Activated B cell treated with CpG ODN at 0.5 μM for 24 hours (primary cell): ENCODE results near the gene RELB. TPM values are rescaled to one million over a fixed set of nuclear protein-coding genes. Genes with fewer than 3 reads are reported as not detected.

Experiments used
- ATAC-seq: fragments of 200-7000 bp; cut with Tn5 transposase; one replicate; pipeline ENCODE4 v1.10.0; 2021; ENCODE audit warnings: low read depth, mild to moderate bottlenecking, moderate library complexity
- CTCF ChIA-PET: fragments of 350-600 bp; sonication (Branson Sonifier 250); formaldehyde crosslinking; loops from one replicate; lab custom pipeline; 2021; ENCODE audit warnings: antibody characterized with exemption; lab: Charles Lee
- POLR2A ChIA-PET: fragments of 350-600 bp; sonication (Branson Sonifier 250); formaldehyde crosslinking; loops from one replicate; lab custom pipeline; 2021; ENCODE audit warnings: antibody characterized with exemption; lab: Charles Lee
- DNase-seq: peaks from one replicate; pipeline ENCODE4 v3.0.0; 2022
- H3K27ac Mint-ChIP-seq: one replicate; pipeline ENCODE4 v1.8.0; 2020; ENCODE audit warnings: mixed read lengths
- H3K27me3 Mint-ChIP-seq: one replicate; pipeline ENCODE4 v1.8.0; 2021; ENCODE audit warnings: mixed read lengths
- H3K36me3 Mint-ChIP-seq: one replicate; pipeline ENCODE4 v1.8.0; 2021; ENCODE audit warnings: low read depth, mixed read lengths
- H3K4me1 Mint-ChIP-seq: one replicate; pipeline ENCODE4 v1.8.0; 2021; ENCODE audit warnings: mixed read lengths
- H3K4me3 Mint-ChIP-seq: one replicate; pipeline ENCODE4 v1.8.0; 2020; ENCODE audit warnings: mild to moderate bottlenecking, mixed read lengths
- H3K9me3 Mint-ChIP-seq: one replicate; pipeline ENCODE4 v1.8.0; 2020; ENCODE audit warnings: mixed read lengths
- intact Hi-C: fragments of 100-400 bp; cut with micrococcal nuclease; formaldehyde crosslinking; loops from one replicate; pipeline ENCODE4 v1.15.1; 2024
- total RNA-seq: library from RNA; stranded (reverse); gene quantifications from 2 replicates; pipeline ENCODE4 v1.2.3, GENCODE V29; 2022
- TF ChIP-seq, protein P1 (sequence below): fragments of 200-600 bp; IDR thresholded peaks from one replicate; pipeline ENCODE4 v1.8.0; 2022; ENCODE audit warnings: antibody characterized with exemption, mild to moderate bottlenecking

The RELB gene
- total RNA-seq, 1 donor from 2014 or later, result 135 TPM

- ChIA-PET CTCF (no interaction called here), POLR2A (no interaction called here)
- TF ChIP-seq, protein P1, sequence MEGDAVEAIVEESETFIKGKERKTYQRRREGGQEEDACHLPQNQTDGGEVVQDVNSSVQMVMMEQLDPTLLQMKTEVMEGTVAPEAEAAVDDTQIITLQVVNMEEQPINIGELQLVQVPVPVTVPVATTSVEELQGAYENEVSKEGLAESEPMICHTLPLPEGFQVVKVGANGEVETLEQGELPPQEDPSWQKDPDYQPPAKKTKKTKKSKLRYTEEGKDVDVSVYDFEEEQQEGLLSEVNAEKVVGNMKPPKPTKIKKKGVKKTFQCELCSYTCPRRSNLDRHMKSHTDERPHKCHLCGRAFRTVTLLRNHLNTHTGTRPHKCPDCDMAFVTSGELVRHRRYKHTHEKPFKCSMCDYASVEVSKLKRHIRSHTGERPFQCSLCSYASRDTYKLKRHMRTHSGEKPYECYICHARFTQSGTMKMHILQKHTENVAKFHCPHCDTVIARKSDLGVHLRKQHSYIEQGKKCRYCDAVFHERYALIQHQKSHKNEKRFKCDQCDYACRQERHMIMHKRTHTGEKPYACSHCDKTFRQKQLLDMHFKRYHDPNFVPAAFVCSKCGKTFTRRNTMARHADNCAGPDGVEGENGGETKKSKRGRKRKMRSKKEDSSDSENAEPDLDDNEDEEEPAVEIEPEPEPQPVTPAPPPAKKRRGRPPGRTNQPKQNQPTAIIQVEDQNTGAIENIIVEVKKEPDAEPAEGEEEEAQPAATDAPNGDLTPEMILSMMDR, result no peak
- Mint-ChIP-seq H3K27me3 (no peaks in the 10 kb centered on the region), H3K9me3 (no peaks in the 10 kb centered on the region), H3K36me3 (peaks cover 59% of the 10 kb centered on the region), H3K27ac (no peak overlapping the region), H3K4me3 (no peak overlapping the region), H3K4me1 (peaks cover 44% of the 10 kb centered on the region)
- ATAC-seq, result no peak
- intact Hi-C loops, result no loop called here
- no peak for DNase-seq
Observed at GRCh38 chr19:45005787-45006186, 4.5 kb downstream of the RELB start.

- no peak overlapping the region for H3K4me3 Mint-ChIP-seq
- CTCF ChIA-PET, result no interaction called here
- H3K36me3 Mint-ChIP-seq, result peaks cover 60% of the 10 kb centered on the region
- H3K27ac Mint-ChIP-seq, result no peak overlapping the region
- no peaks in the 10 kb centered on the region for H3K9me3 Mint-ChIP-seq
- ATAC-seq (no peak), DNase-seq (no peak)
- intact Hi-C loops, result no loop called here
- TF ChIP-seq, protein P1, result no peak
- H3K27me3 Mint-ChIP-seq, result no peaks in the 10 kb centered on the region
- peaks cover 26% of the 10 kb centered on the region for H3K4me1 Mint-ChIP-seq
- POLR2A ChIA-PET, result interaction anchor here (0.6 to 1.8 kb wide), 3 partner anchors 30 to 64 kb away, joined by 3 to 8 read pairs (median 7); partner anchors contain the start of gene CLASRP
Observed at GRCh38 chr19:45008552-45008951, 7.3 kb downstream of the RELB start.

DNA sequence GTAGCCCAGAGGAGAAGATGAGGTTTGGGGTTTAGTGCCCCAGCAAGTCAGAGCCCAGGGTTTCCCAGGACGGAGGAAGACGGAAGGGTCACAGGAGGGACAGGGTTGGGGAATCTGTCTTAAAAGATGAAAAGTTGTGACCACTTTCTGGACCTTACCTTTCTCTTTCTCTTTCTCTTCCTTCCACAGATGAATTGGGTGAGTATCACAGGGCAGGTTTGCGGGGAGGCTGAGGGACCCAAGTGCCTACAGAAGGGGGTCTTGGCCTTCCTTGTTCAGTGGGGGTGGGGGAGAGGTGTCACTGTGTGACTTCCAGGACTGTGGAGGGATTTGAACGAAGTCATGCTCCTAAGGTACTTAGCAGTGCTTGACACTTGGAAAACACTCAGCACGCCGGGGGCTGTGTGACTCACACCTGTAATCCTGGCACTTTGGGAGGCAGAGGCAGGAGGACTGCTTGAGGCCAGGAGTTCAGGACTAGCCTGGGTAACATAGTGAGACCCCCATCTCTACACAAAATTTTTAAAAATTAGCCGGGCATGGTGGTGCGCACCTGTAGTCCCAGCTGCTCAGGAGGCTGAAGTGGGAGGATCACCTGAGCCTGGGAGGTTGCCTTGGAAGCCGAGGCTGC, 8.5 kb downstream of the RELB start:
- no peak for DNase-seq
- intact Hi-C loops, result no loop called here
- CTCF ChIA-PET, result no interaction called here
- H3K4me3 Mint-ChIP-seq, result no peak overlapping the region
- no peaks in the 10 kb centered on the region for H3K27me3 Mint-ChIP-seq
- no peaks in the 10 kb centered on the region for H3K9me3 Mint-ChIP-seq
- TF ChIP-seq, protein P1, result no peak
- peaks cover 70% of the 10 kb centered on the region for H3K36me3 Mint-ChIP-seq
- peaks cover 26% of the 10 kb centered on the region for H3K4me1 Mint-ChIP-seq
- no peak overlapping the region for H3K27ac Mint-ChIP-seq
- POLR2A ChIA-PET, result interaction anchor here (0.6 to 1.2 kb wide), 3 partner anchors 8 to 73 kb away, joined by 4 to 7 read pairs (median 6); no protein-coding TSS in a partner anchor
- ATAC-seq, result no peak

DNA sequence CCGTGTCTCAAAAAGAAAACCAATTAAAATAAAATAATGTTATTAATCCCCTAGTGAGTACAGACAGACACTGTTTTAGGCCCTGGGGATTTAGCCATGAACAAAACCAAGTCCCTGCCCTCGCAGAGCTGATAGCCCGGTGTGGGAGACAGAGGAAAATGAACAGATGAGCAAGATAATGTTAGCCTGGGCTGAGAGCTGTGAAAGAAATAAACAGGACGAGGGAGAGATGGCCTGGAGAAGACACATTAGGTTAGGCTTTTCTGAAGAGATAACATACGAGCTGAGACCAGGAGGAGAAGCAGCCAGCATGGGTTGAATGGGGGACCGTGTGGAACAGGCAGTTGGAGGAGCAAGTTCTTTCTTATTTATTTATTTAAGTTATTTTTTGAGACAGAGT, 9.0 kb downstream of the RELB start:
- H3K4me3 Mint-ChIP-seq, result no peak overlapping the region
- no peaks in the 10 kb centered on the region for H3K9me3 Mint-ChIP-seq

DNA sequence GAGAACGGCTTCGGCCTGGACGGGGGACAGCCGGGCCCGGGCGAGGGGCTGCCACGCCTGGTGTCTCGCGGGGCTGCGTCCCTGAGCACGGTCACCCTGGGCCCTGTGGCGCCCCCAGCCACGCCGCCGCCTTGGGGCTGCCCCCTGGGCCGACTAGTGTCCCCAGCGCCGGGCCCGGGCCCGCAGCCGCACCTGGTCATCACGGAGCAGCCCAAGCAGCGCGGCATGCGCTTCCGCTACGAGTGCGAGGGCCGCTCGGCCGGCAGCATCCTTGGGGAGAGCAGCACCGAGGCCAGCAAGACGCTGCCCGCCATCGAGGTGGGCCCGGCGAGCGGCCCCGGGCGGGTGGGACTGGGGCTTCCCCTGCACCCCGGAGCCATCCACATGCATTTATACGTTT, 10.7 kb downstream of the RELB start:
- Mint-ChIP-seq H3K9me3 (no peaks in the 10 kb centered on the region), H3K4me3 (no peak overlapping the region), H3K27ac (no peak overlapping the region), H3K27me3 (no peaks in the 10 kb centered on the region), H3K4me1 (peaks cover 24% of the 10 kb centered on the region), H3K36me3 (peaks cover 62% of the 10 kb centered on the region)
- TF ChIP-seq, protein P1, result no peak
- ATAC-seq (no peak), DNase-seq (no peak)
- ChIA-PET CTCF (no interaction called here), POLR2A (interaction anchor here (2.0 kb wide), 1 partner anchor 10 kb away, joined by 8 read pairs; the partner anchor contains the start of gene RELB)
- intact Hi-C loops, result no loop called here

More for the DNA sequence above, 9.0 kb downstream of the RELB start:
- intact Hi-C loops, result no loop called here
- H3K4me1 Mint-ChIP-seq, result peaks cover 21% of the 10 kb centered on the region
- H3K27ac Mint-ChIP-seq, result peak overlapping the region; percentile 6
- TF ChIP-seq, protein P1, result no peak
- no peak for ATAC-seq
- DNase-seq, result no peak
- H3K36me3 Mint-ChIP-seq, result peaks cover 67% of the 10 kb centered on the region
- ChIA-PET POLR2A (interaction anchor here (0.6 to 1.2 kb wide), 4 partner anchors 8 to 73 kb away, joined by 3 to 7 read pairs (median 5); no protein-coding TSS in a partner anchor), CTCF (no interaction called here)
- H3K27me3 Mint-ChIP-seq, result no peaks in the 10 kb centered on the region
